CD1c-positive myeloid dendritic cell (primary cell): ENCODE measurements around the gene SOD3.

Experiments
- DNase-seq: peaks from one replicate; pipeline ENCODE4 v3.0.0-alpha.2; 2016; ENCODE audit errors: extremely low spot score

SOD3 gene

GRCh38 chr4:24840826-24841543 is 45.6 kb downstream of the SOD3 start:
- no peak for DNase-seq

- no peak for DNase-seq
Measured at GRCh38 chr4:24842356-24842755, 47.0 kb downstream of the SOD3 start.

- DNase-seq = no peak
Measured at GRCh38 chr4:24843096-24843495, 47.7 kb downstream of the SOD3 start.

DNA sequence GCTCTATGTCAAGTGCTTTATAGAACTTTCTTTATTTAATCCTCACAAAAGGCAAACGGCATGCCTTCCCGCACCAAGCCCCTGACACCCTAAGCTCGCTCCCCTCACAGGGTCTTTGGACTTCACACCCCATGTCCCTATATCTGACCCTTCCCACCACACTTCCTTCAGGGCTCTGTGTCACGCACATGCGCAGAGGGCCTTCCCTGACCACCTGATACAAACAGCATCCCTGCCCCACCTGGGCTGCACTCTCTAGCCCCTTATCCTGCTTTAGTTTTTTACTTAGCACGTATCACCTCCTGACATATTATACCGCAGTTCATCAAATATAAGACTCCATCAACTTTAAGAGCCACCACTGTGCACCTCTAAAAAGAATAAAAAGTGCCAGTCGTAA is 49.8 kb downstream of the SOD3 start:
- DNase-seq = no peak

DNA sequence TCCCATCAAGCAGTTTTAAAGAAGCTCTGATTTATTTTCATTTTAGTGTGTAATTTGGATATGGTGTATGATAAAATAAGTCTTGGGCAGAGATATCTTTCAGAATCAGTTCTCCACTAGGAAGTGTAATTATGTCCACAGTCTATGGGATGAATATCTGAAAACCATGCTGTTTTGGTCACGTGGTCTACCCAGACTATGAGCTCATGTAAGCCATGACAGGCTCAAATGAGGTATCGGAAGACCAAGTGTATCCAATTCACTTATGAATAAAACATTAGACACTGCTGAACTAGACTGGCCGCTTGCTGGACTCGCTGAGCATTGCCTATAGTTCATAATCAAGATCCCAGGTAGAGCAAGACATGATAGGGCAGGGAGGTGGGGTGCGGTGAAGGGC is 50.5 kb downstream of the SOD3 start:
- no peak for DNase-seq

DNA sequence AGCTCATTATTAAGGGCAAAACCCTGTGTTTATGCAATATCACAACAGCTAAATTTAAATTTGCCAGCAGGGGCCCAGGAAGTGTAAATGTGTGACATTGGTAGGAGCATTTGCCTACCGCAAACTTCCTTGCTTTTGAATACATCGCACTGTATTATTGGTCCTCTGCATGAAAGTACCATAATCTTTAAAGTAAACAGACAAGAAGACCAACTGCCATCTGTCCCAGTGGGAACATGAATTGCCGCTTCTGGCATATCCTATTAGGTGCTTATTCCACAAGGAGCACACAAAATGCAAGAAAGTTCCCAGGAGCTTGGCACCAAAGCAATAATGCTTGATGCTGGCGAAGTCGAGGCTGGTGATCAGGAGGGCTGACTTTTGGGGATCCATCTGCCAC is 51.3 kb downstream of the SOD3 start:
- DNase-seq = no peak

- DNase-seq = no peak
Measured at GRCh38 chr4:24849351-24849750, 54.0 kb downstream of the SOD3 start.

GRCh38 chr4:24849756-24850155 is 54.4 kb downstream of the SOD3 start:
- DNase-seq = no peak
